SH-SY5Y (cell line): Measurements from ENCODE around the gene TMEM235.

Source experiments
- GATA2 ChIP-seq: IDR thresholded peaks from 2 replicates; pipeline ENCODE4 v1.6.1; 2011; ENCODE audit warnings: mild to moderate bottlenecking, low read depth, low read length
- GATA3 ChIP-seq: IDR thresholded peaks from 2 replicates; pipeline ENCODE4 v1.6.1; 2011; ENCODE audit warnings: low read depth, mild to moderate bottlenecking, low read length, moderate library complexity

DNA sequence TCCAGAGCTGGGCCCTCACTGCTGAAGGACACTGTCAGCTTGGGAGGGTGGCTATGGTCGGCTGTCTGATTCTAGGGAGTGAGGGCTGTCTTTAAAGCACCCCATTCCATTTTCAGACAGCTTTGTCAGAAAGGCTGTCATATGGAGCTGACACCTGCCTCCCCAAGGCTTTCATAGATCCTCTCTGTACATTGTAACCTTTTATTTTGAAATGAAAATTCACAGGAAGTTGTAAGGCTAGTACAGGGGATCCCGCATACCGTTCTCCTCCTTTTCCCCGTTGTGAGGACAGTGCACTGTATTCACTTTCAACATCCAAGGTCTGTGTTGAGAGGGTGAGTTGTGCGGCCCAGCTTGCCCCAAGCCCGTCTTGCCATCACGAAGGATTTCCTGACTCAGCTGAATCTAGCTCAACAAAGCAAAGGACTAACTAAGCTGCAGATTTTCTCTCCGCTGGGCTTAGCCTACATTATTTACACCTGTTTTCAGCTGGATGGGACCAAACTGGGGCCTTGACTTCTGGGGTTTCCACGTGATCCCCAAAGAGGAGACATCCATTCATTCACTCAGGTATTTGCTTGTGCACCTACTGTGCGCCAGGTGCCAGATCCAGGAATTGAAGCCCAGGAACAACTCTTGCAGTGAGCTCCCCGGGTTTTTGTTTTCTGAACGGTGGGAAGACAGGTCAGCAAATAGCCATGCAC is 5.2 kb upstream of the TMEM235 start:
- TF ChIP-seq GATA3 (no peak), GATA2 (no peak)
